GM03348 (cell line): Measurements from ENCODE around the gene ABCF1.
"Not testable (repeated sequence)": the region's sequence is repeated elsewhere in the genome, so short reads cannot be mapped to it uniquely, and the experiment has no call there.

Experiments
- DNase-seq: peaks from one replicate; pipeline ENCODE4 v3.0.0; 2012; ENCODE audit warnings: low spot score

ABCF1 gene

GRCh38 chr6:30571075-30571761 is at the start of gene ABCF1:
Gene ABCF1 (plus strand): TSS chr6:30571442. CDS start chr6:30571488, 46 bp downstream.
- DNase-seq: peak; percentile 99

- DNase-seq: not testable (repeated sequence)
These were observed 49.3 kb upstream of the ABCF1 start for GRCh38 chr6:30521952-30522351.

GRCh38 chr6:30526444-30526843 is 44.8 kb upstream of the ABCF1 start:
- not testable (repeated sequence) for DNase-seq

- not testable (repeated sequence) for DNase-seq
These were observed 41.8 kb upstream of the ABCF1 start for GRCh38 chr6:30529349-30529875.

- DNase-seq: no peak
These were observed 41.2 kb upstream of the ABCF1 start for GRCh38 chr6:30530014-30530413.

GRCh38 chr6:30533460-30534294 is 37.6 kb upstream of the ABCF1 start:
- DNase-seq: no peak

- no peak for DNase-seq
These were observed 33.3 kb upstream of the ABCF1 start for GRCh38 chr6:30537931-30538330.

- DNase-seq: peak; percentile 80
These were observed 29.5 kb upstream of the ABCF1 start for GRCh38 chr6:30541515-30542403.

GRCh38 chr6:30542404-30542725 is 28.9 kb upstream of the ABCF1 start:
- no peak for DNase-seq

- DNase-seq: no peak
These were observed 28.3 kb upstream of the ABCF1 start for GRCh38 chr6:30542915-30543314.

GRCh38 chr6:30543821-30544220 is 27.4 kb upstream of the ABCF1 start:
- DNase-seq: no peak

- DNase-seq: peak; percentile 75
These were observed 26.5 kb upstream of the ABCF1 start for GRCh38 chr6:30544666-30545272.

- no peak for DNase-seq
These were observed 23.8 kb upstream of the ABCF1 start for GRCh38 chr6:30547454-30547853.

- no peak for DNase-seq
These were observed 22.9 kb upstream of the ABCF1 start for GRCh38 chr6:30548375-30548774.

- no peak for DNase-seq
These were observed 16.8 kb upstream of the ABCF1 start for GRCh38 chr6:30554404-30554803.

GRCh38 chr6:30554962-30555815 is 16.1 kb upstream of the ABCF1 start:
- DNase-seq: peak; percentile 65

- DNase-seq: no peak
These were observed 15.5 kb upstream of the ABCF1 start for GRCh38 chr6:30555816-30556065.

GRCh38 chr6:30556066-30556905 is 15.0 kb upstream of the ABCF1 start, which contains the start of gene GNL1:
Gene GNL1 (minus strand): TSS chr6:30556489. CDS start chr6:30556203, 286 bp downstream.
- DNase-seq: peak; percentile 91

GRCh38 chr6:30556906-30557682 is 14.1 kb upstream of the ABCF1 start, which contains the start of gene PRR3:
Gene PRR3 (plus strand): TSS chr6:30557295. CDS start chr6:30557345, 50 bp downstream.
- peak; percentile 88 for DNase-seq
